Activated CD8-positive, alpha-beta memory T cell treated with anti-CD3 and anti-CD28 coated beads for 4 hours (primary cell): ENCODE results near the gene SLC22A17.
A peak's percentile ranks its signal among the peaks of the same experiment; 100 is the strongest.
"Not testable (repeated sequence)": the region's sequence is repeated elsewhere in the genome, so short reads cannot be mapped to it uniquely, and the experiment has no call there.

Experiments used
- DNase-seq, 2 donors: peaks; one replicate each; pipeline ENCODE4 v3.0.0-alpha.2; 2020; ENCODE audit warnings: low read depth in 2 of 2

SLC22A17 gene

GRCh38 chr14:23352506-23353432 lies at the start of gene SLC22A17:
TSS of gene SLC22A17 (minus strand) at chr14:23352887.
- DNase-seq: peak; percentile 12 to 13

- no peak for DNase-seq
Measured at GRCh38 chr14:23401291-23401690, 48.6 kb upstream of the SLC22A17 start.

- DNase-seq: not testable (repeated sequence)
Measured at GRCh38 chr14:23400496-23401149, 47.9 kb upstream of the SLC22A17 start.

- DNase-seq: no peak
Measured at GRCh38 chr14:23399591-23399990, 46.9 kb upstream of the SLC22A17 start.

- no peak for DNase-seq
Measured at GRCh38 chr14:23399136-23399535, 46.4 kb upstream of the SLC22A17 start.

- no peak for DNase-seq
Measured at GRCh38 chr14:23398348-23398747, 45.7 kb upstream of the SLC22A17 start.

- no peak for DNase-seq
Measured at GRCh38 chr14:23396781-23397407, 44.2 kb upstream of the SLC22A17 start.

- DNase-seq: no peak
Measured at GRCh38 chr14:23396126-23396525, 43.4 kb upstream of the SLC22A17 start.

- no peak for DNase-seq
Measured at GRCh38 chr14:23392613-23393012, 39.9 kb upstream of the SLC22A17 start.

- DNase-seq: not testable (repeated sequence)
Measured at GRCh38 chr14:23389871-23390270, 37.2 kb upstream of the SLC22A17 start.

- no peak for DNase-seq
Measured at GRCh38 chr14:23389396-23389795, 36.7 kb upstream of the SLC22A17 start.

- no peak for DNase-seq
Measured at GRCh38 chr14:23388996-23389395, 36.3 kb upstream of the SLC22A17 start.

GRCh38 chr14:23387916-23388882 lies 35.5 kb upstream of the SLC22A17 start:
- no peak for DNase-seq

- DNase-seq: no peak
Measured at GRCh38 chr14:23386999-23387398, 34.3 kb upstream of the SLC22A17 start.

- DNase-seq: not testable (repeated sequence)
Measured at GRCh38 chr14:23386266-23386657, 33.6 kb upstream of the SLC22A17 start.

- no peak for DNase-seq
Measured at GRCh38 chr14:23385642-23386265, 33.1 kb upstream of the SLC22A17 start.

GRCh38 chr14:23385244-23385641 lies 32.6 kb upstream of the SLC22A17 start:
- no peak for DNase-seq

- DNase-seq: no peak
Measured at GRCh38 chr14:23384364-23385080, 31.8 kb upstream of the SLC22A17 start.

GRCh38 chr14:23382731-23383440 lies 30.2 kb upstream of the SLC22A17 start:
- no peak for DNase-seq

- no peak for DNase-seq
Measured at GRCh38 chr14:23382276-23382675, 29.6 kb upstream of the SLC22A17 start.
